GM12875 (cell line): ENCODE results near the gene F8.

Source experiments
- H3K4me3 ChIP-seq: one replicate; pipeline ENCODE4 v1.5.1; 2011; ENCODE audit warnings: low read depth, low read length, control low read depth
- CTCF ChIP-seq: IDR thresholded peaks from 2 replicates; pipeline ENCODE4 v1.5.1; 2011; ENCODE audit warnings: low read depth, mild to moderate bottlenecking, control low read depth, inconsistent platforms, low read length, moderate library complexity, borderline replicate concordance; ENCODE audit not compliant: insufficient read depth

The F8 gene

DNA sequence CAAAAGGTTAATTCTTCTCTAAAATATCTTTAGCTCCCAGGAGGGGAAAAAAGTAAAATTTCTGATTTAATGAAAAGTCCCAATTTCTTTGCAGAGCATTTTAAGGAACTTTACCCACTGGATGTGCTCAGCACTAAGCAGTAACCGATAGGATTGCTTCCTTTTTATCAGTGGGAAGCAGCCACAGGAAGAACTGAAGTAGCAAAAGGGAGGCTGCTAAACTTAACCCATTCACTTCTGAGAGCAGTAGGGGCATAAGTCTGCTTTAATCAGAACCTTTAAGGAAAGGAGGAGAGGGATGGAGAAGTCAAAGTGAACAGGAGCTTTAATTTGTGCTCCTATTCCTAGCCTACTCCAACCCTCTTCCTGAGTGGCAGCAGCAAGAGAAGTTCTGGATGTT is at the start of gene F8:
TSS of gene F8 (minus strand) at position 139 of the 400 bp plus-strand sequence. CDS start 171 bp downstream, outside the sequence.
- TF ChIP-seq CTCF, result no peak
- no peak within 1 kb of the TSS for H3K4me3 ChIP-seq

DNA sequence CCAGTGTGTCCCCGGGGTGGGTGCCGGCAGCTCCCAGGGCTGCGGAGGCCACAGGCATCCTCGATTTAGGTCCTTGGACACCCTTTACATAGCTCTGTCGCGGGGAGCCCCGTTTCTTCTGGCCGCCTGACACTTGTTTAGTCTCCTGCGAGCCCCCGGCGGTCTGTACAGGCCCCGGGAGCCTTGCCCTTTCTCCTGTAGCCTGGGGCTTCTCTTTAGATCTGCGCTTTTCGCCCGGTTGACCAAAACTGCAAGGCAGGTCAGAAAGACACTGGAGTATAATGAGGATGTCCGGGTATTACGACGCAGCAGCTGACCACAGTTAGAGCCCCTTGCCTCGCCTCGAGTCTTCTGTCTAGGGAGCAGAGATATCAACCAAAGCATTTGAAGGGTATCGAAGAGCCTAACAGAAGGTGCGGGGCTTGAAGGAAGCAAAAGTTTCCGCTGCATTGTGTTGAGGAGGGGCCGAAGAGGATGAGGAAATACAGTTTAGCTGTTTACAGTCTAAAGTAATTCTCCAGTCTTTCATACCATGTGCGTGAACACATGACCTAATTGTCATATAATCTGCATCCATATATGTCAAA is 49.3 kb upstream of the F8 start:
- TF ChIP-seq CTCF, result no peak
- peak overlapping the region; percentile 78 for H3K4me3 ChIP-seq

GRCh38 chrX:155070975-155071693 is 48.6 kb upstream of the F8 start, which contains the start of the genes BRCC3, CMC4 and MTCP1:
TSS of gene BRCC3 (plus strand) at chrX:155071508. CDS start at chrX:155071528, 20 bp downstream.
TSS of gene CMC4 (minus strand) at chrX:155071136. CDS start at chrX:155064023, 7,113 bp downstream.
TSS of gene MTCP1 (minus strand) at chrX:155071136. CDS start at chrX:155066010, 5,126 bp downstream.
- H3K4me3 ChIP-seq, result peak within 1 kb of the TSS; percentile 78
- no peak for TF ChIP-seq CTCF

GRCh38 chrX:155070663-155070974 is 48.1 kb upstream of the F8 start:
- H3K4me3 ChIP-seq, result peak overlapping the region; percentile 63
- TF ChIP-seq CTCF, result no peak

GRCh38 chrX:155070038-155070437 is 47.5 kb upstream of the F8 start:
- peak overlapping the region; percentile 63 for H3K4me3 ChIP-seq
- TF ChIP-seq CTCF, result no peak

DNA sequence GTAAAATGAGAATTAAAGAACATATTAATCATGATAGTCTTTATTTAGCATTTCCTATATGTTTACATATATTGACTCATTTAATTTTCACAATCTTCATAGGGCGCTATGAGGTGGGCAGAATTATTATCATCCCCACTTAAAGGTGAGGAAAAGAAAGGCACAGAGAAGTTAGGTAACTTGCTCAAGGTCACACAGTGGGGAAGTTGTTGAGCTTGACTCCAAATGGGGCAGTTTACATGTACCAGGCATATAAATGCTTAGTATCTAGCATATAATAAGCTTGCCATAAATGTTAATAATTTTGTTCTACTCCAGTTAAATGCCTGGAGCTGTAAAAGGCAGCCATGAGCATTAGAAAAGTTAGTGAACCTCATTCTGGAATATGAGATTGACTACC is 46.9 kb upstream of the F8 start:
- no peak for TF ChIP-seq CTCF
- peak overlapping the region; percentile 63 for H3K4me3 ChIP-seq

DNA sequence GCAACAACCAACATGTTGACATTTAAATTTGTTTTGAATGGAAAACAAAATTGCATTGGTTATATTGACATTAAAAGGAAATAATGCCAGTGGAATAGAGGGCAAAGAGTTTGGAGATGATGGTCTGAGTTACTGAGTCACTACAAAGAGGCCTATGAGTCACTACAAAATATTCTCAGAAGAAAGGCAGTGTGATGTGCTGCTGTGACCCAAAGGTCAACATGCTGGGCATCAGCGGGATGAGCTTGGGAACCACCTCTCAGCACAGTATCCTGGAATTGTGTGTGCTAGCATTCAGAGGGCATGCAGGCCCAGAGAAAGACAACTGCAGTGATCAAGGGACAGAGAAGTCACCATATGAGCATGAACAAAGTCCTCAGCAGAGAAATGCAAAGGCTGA is 45.6 kb upstream of the F8 start:
- no peak for TF ChIP-seq CTCF
- no peak overlapping the region for H3K4me3 ChIP-seq
